Umbilical cord (tissue), 2 donors: Measurements from ENCODE around the gene RASGEF1B. TPM values are rescaled to one million over a fixed set of nuclear protein-coding genes. Genes with fewer than 3 reads are reported as not detected.
"Not testable (repeated sequence)": the region's sequence is repeated elsewhere in the genome, so short reads cannot be mapped to it uniquely, and the experiment has no call there.

ENCODE experiments used
- DNase-seq: peaks from one replicate; pipeline ENCODE4 v3.0.0-alpha.2; 2015; ENCODE audit warnings: low spot score
- total RNA-seq: library from RNA; depleted of rRNA; stranded (reverse); fragments of >200 nt; gene quantifications from one replicate; pipeline ENCODE4 v1.2.3, GENCODE V29; 2014; ENCODE audit warnings: low replicate concordance; ENCODE audit not compliant: insufficient read depth

Gene RASGEF1B
- total RNA-seq, 1 donor from 2014 or later = 17.1 TPM

DNA sequence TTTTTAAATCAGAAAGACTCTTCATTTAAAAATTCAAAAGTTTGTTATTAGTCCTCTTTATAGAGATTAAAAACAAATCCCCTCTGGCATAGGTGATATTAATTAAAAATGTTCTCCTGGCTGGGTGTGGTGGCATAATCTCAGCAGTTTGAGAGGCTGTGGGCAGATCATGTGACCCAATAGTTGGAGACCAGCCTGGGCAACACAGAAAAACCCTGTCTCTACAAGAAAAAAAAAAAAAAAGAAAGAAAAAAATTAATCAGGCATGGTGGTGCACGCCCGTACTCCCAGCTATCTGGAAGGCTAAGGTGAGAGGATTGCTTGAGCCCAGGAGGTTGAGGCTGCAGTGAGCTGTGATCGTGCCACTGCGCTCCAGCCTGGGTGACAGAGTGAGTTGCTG is 38.9 kb downstream of the RASGEF1B start:
- no peak for DNase-seq

DNA sequence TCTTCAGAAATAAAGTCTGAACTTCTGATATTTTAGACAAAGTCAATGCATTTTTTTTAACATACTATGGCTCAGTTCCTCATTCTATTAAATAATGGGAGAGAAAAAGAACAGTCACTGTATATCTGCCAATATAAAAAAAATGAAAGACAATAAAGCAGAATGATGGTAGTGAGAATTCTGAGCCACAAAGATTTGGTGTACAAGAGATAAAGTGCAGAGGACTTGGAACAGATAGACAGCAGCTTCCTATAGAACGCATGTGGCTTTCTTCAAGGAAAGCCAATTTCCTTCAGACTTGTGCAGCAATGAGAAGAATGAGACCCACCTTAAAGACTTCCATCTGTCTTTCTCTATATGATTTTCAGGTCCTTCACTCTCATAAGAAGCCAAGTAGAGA is 39.7 kb downstream of the RASGEF1B start:
- DNase-seq = no peak

DNA sequence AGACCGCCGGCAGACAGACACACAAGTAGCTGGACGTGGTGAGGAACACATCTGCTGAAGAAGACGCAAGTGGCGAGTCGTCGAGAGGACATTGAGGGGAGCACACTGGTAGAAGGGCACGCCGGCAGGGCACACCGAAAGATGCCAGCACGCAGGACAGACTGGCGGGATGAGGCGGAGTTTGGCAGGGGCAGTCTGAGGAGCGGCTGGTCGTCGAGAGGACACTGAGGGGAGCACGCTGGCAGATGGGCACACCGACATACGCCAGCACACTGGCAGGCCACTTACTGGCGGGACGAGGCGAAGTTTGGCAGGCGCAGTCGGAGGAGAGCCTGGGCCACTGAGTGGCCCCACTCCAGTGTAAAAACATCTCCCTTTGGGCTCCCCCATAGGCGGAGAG is 42.1 kb downstream of the RASGEF1B start:
- no peak for DNase-seq

DNA sequence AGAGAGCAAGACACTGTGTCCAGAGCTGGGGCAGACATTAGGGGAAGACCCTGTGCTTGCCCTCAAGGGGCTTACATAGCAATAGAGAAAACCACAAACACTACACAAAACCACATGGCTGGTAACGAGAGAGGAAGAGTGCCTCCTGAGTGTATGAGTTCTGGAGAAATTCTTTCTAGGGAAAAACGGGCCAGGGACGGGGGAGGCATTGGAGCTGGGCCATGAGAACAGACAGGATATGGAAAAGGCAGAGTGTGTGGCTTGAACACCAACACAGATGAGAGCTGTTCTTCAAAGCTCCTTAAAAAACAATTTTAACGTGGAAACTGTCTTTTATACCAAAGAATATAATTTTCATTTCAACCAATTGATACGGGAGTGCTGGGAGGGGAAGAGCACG is 42.7 kb downstream of the RASGEF1B start:
- DNase-seq = no peak

DNA sequence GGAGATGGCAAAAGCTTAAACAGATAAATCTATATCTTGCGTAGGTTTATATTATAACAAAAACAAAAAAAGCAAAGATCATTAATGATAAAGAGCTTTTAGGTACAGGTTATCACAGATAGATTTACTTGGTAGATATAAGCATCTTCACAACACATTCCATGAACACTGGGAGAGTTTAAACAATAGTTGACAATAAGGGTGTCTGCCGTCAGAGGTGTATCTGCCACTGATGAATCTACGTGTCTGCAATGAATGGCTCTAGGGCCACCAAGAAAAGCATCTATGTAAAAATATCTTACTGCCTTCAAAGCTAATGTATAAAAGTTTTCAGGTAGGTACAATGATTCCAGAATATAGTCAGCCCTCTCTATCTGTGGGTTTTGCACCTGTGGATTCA is 43.7 kb downstream of the RASGEF1B start:
- DNase-seq = no peak

DNA sequence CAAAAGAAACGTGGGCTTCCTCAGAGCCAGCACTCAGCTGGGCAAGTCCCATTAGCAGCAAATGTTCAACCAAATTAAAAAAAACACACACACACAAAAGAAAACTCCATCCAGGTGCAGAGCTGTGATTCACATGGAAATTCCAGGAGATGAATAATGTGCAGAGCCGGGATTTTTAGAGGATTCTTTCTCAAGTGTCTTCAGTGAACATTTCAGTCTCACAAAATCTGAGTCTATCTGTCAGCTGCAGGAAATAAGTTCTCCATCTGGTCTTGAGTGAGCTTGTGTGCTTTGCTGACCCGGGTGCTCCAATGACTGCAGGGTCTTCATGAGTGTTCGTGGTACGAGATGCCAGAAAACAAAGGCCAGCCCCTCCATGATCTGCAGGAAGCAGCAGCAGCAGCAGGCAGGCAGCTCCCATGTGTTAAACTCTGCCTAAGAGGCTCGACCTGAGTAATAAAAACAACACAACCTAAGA is 44.3 kb downstream of the RASGEF1B start:
- no peak for DNase-seq

DNA sequence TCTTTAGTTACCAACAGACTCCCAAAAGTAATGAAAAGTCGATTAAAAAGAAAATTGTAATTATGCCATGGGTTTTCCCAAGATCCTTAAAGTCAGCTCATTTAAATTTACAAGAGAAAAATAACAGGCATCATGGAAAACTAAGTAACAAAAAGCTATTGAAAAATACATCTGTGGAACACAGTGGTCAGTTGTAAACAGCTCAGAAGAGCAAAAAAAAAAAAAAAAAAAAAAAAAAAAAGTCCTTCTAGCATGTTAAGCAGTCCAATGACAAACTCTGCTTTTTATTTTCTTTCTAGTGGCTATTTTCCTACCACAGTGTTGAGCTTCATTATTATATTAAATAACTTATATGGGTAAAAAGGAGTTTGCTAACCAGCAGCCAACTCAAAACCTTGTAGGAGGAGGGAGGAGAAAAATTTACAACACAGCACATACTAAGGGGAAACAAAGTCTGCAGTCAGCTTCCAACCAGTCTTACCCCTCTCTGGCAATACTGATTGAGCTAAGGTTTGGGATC is 44.9 kb downstream of the RASGEF1B start:
- no peak for DNase-seq

DNA sequence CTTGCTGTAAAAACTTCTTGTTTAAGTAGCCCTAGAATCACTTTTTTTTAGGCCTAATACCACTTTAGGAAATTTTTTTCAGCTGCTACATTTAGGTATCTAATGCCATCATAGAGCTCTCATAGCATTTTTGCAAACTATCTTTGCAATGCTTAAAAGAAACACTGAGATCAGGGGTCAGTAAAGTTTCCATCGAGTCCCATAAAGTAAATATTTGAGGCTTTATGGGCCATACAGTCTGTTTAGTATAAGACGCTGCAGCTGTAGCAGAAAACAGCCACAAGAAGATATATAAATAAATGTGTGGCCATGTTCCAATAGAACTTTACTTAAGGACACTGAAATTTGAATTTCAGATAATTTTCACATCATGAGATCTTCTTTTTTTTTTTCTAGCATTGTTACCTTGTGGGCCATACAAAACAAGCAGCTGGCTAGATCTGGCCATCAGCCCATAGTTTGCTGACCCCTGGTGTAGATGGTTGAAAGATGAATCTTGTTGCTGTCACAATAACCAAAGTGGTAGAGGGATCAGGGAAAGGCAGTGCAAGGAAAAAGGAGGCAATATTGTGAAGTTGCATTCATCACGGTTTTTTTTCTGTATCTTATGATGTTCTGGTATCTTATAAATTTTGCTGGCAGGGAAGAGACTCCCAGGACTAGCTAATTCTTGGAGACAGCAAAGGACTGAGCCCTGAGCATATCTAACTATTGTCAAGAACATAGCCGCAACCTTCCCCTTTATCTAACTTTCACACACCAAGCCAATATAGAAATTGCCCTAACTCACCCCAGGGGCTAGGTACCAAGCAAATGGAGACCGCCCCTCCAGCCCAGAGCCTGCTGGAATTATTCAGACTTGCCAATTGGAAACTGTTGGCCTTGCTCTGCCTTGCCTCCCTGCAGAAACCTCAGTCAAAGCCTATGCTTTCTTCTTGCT is 46.6 kb downstream of the RASGEF1B start:
- DNase-seq = peak; percentile 12

DNA sequence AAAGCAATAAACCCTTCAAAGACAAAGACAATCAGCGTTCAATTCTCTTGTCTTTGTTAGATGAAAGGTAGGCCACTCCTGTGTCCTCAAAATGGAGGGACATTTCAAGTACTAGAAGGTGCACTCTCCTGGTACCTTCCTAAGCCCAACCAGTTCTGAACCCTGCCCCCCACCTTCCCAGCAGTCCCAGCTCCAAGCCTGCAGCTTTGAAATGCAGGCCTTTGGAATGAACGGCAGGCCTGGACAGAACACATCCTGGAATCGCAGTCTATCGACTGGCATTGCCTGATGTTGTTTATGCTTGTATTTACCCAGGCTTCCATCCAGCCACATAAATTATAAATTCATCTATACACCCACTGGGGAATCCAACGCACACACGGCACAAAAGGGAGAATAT is 47.4 kb downstream of the RASGEF1B start:
- no peak for DNase-seq

DNA sequence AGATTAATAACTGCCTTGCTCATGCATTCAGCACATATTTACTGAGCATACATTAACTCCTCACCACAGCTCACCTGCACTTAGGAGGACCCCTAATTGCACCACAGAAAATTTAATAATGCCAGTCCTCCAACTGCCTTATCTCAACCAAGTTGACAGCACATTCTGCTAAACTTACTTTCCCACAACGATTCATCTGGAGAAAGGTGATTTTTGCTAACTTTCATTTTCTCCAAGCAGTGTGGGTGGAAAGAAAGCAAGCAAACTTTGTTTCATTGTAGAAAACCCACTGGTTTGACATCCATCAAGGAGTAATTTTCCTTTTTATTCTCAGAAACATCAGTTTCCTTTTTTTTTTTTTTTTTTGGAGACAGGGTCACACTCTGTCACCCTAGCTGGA is 49.1 kb downstream of the RASGEF1B start:
- no peak for DNase-seq

DNA sequence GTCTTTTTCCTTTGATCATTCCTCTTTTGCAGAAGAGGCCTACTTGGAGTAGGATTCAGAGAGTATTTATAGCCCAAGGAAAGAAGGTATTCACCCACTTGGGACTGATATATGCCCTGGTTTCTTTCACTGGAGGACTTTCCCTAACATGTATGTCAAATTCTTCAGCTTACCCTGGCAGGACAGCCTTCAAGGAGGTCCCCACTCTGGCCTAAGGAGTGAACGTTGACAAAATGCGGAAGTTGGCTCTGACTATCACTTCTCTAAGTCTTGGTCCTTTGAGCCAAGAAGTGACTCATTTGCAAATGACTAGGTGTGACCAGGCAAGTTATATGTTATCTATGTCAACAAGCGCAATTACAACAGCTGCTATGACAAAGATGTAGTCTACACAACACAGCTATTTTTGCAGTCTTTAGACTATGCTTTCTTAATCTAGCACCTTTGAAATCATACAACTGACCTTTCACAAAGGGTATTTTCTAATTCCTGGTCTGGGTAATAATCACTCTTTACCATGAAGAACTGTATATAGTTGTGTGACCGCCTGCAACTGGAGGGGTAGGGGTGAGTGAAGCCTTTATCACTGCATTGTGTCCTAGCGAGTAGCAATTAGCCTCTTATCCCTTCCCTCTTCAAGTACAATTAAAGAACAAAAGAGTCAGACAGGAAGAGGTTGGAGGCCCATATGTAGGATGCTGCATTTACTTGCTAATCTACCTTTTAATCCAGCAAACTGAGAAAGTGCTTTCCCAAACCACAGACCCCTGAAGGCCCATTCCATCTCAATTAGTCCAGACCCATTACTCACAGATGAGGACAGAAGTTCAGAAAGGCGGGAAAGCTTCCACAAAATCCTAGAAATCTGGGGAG is 50.1 kb downstream of the RASGEF1B start:
- DNase-seq = peak; percentile 9

DNA sequence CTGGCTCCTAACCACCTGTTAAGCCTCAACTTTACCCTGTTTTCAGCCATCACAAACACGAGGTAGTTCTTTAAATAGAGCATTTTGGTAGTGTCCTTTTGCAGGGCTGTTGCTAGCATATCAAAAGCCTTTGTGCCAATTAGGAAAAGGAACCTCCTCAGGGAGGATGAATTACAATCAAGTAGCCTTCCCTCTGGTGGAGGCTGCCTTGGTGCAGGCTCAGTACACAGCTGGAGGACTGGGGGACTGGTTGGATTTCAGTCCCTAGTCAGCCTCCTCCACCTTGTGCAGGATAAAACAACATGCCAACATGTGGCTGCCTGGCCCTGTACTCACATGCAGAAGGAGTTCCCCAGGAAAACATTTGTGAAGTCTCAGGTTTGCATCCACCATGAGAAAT is 53.1 kb downstream of the RASGEF1B start:
- DNase-seq = no peak

DNA sequence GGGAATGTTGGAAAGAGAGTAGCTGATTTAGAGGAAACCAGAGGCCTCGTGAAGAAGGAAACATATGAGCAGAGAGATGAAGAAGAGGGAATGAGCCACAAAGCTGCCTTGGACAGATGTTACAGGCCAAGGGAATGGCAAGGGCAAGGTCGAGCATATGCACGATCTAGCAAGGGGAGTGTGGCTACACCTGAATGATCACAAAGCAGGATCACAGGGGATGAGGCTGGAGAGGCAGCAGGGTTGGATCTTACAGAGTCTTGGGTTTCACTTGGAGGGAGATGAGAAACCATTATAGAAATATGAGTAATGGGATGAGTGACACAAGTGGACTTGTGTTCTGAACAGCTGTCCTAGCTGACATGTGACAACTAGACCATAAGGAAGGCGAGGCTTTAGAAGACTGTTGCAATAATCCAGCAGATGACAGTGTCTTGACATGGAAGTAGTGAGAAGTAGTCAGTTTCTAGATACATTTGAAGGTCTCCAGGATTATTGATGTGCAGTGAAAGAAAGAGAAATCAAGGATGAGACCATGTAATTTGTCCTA is 58.7 kb downstream of the RASGEF1B start:
- no peak for DNase-seq

DNA sequence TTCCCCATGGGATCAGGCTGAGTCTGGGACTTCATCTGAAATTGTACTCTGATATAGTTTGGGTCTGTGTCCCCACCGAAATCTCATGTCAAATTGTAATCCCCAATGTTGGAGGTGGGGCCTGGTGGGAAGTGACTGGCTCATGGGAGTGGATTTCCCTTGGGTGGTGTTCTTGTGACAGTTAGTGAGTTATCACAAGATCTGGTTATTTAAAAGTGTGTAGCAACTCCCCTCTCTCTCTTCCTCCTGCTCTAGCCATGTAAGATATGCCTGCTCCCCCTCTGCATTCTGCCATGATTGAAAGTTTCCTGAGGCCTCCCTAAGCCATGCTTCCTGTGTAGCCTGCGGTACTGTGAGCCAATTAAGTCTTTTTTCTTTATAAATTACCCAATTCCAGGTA is 61.0 kb downstream of the RASGEF1B start:
- DNase-seq = no peak

DNA sequence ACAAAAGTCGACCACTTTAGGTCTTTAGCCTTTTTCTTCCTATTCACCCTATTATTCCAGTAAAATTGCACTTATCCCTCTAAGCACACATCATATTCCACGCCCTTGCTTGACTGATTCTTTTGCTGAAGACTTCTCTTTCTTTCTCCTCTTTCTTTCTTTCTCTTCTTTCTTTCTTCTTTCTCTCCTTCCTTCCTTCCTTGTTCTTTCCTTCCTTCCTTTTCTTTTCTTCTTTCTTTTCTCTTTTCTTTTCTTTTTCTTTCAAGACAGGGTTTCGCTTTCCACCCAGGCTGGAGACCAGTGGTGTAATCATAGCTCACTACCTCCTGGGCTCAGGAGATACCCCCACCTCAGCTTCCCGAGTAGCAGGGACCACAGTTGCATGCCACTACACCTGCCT is 61.9 kb downstream of the RASGEF1B start:
- no peak for DNase-seq

DNA sequence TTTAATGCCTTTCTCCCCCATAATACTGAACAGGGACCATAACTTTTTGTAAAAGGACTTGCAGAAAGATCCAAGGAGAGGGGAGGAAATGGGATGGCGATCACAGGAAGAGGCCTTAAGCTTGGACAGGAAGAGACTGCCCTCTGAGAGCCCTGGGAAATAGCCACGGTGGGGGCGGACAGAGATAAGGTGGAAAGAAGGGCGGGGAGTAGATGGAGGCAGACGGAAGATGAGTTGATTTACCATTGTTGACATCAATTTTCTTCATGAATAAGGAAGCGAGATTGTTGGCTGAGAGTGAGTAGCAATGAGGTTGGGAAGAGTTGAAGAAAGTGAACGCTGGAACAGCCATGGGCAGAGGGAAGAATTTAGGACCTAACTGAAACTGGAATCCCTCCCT is 63.4 kb downstream of the RASGEF1B start:
- DNase-seq = no peak

DNA sequence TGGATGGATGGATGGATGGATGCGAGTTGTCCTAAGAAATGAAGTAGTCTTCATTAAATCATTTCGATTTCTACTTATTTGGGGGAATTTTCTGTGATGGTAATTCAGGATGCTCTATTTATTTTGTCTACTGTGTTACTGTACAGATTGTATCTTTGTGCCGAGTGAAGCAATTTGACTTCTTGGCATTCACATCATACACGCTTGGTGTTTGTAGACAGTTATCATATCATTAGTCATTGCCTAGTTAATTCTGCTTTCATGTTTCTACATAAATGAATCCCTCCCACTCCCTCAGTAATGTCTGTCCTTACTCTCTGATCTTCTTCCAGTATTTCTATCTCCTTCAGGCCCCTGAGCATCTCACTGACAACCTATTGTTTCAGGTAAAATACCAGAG is 64.0 kb downstream of the RASGEF1B start:
- DNase-seq = no peak

DNA sequence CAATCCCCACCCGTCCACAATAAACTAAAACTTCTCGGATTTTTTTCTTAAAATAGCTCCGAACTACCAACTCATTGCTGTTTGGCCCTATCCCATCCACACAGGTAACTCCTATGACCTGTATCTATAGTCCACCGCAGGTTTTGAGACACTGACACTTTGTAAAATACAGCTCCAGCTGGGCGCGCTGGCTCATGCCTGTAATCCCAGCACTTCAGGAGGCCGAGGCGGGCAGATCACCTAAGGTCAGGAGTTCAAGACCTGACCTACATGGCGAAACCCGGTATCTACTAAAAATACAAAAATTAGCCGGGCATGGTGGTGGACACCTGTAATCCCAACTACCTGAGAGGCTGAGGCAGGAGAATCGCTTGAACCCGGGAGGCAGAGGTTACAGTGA is 65.2 kb downstream of the RASGEF1B start:
- not testable (repeated sequence) for DNase-seq

DNA sequence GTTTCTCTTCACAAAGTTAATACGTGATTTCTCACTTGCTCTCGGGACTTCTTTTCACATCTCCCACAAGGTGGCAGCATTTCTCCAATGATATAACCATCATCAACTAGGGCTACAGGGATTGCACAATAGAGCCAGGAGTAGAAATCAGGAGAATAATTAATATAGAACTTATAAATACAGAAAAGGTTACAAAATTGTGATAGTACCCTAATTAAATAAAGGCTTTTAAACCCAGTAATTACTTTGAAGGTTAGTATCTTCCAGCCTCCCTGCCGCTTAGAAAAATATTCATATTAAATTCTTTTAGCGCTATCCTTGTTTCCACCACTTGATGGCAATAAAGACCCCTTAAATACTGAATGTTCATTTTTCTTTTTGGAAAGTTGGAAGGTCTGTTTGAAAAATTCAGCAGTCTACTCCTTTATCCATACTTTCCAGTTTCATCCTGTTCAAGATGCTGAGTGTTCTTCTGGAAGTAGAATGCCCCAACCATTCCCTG is 65.8 kb downstream of the RASGEF1B start:
- DNase-seq = peak; percentile 86

DNA sequence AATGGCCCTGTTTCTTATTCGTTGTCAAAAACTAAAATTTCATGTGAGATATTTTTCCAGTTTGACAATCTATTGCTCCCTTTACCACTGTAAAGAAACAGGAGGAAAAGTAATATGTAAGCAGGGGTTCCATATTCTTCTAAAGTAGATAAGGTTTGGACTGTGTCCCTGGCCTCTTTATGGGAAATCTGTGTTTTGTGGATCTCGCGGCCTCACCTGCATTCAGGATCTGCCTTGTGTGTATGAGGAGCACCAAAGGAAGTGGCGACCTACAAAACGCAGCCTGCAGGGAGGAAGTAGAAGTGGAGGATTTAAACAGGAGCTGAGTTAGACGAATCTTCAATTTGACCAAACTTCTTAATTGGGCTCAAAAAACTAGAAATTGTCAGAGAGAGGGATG is 67.0 kb downstream of the RASGEF1B start:
- DNase-seq = no peak

DNA sequence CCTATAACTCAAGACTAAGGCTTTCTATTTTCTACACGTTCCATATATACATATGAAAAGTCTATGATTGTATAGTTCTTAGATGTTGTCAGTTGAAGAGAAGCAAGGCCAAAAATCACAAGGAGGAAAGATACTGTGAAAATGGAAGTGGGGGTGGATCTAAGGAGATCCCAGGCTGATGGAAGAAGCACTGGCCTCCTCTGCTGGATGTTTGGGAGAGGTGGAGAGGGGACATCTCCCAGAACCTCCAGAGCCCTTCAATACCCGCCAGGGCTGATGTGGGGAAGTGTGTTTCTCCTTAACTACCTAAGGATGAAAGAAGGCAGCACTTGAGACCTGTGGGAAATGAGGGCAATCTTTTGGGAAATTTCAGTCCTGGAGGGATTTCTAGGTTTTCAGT is 67.4 kb downstream of the RASGEF1B start:
- no peak for DNase-seq
